Erythroblast (primary cell): ENCODE results near the gene HDHD5.

Experiments
- GATA1 ChIP-seq: IDR thresholded peaks from 2 replicates; pipeline ENCODE4 v1.6.1; 2011; ENCODE audit warnings: low read depth, mild to moderate bottlenecking, control low read depth, low read length, moderate library complexity
- POLR2A ChIP-seq: IDR thresholded peaks from 2 replicates; pipeline ENCODE4 v1.6.1; 2011; ENCODE audit warnings: mild to moderate bottlenecking, low read length

GRCh38 chr22:17194213-17194612 lies 35.1 kb upstream of the HDHD5 start:
- TF ChIP-seq POLR2A (no peak), GATA1 (no peak)
